Stimulated activated CD4-positive, alpha-beta T cell treated with anti-CD3 and anti-CD28 coated beads, Interleukin-15, amount 100 ng/mL, for 1 hour (primary cell): Measurements from ENCODE around the gene BBS7.

Experiments used
- DNase-seq, 2 donors: peaks; one replicate each; pipeline ENCODE4 v3.0.0-alpha.2; 2020; ENCODE audit warnings: low read depth in 1 of 2, low spot score in 1 of 2

BBS7 gene

GRCh38 chr4:121794505-121795188 lies 75.6 kb downstream of the BBS7 start:
- no peak for DNase-seq

GRCh38 chr4:121792966-121793365 lies 77.3 kb downstream of the BBS7 start:
- no peak for DNase-seq

- no peak for DNase-seq
These were observed 78.8 kb downstream of the BBS7 start for GRCh38 chr4:121791481-121791880.

- DNase-seq, result no peak
These were observed 79.3 kb downstream of the BBS7 start for GRCh38 chr4:121790976-121791375.

GRCh38 chr4:121789960-121790829 lies 80.1 kb downstream of the BBS7 start:
- DNase-seq, result no peak

- no peak for DNase-seq
These were observed 80.8 kb downstream of the BBS7 start for GRCh38 chr4:121789455-121789854.

- DNase-seq, result no peak
These were observed 81.4 kb downstream of the BBS7 start for GRCh38 chr4:121788896-121789295.

GRCh38 chr4:121786221-121786620 lies 84.1 kb downstream of the BBS7 start:
- DNase-seq, result no peak

- DNase-seq, result no peak
These were observed 84.8 kb downstream of the BBS7 start for GRCh38 chr4:121785479-121785878.

- no peak for DNase-seq
These were observed 85.3 kb downstream of the BBS7 start for GRCh38 chr4:121784975-121785374.

GRCh38 chr4:121784401-121784800 lies 85.9 kb downstream of the BBS7 start:
- DNase-seq, result no peak

GRCh38 chr4:121783210-121783609 lies 87.1 kb downstream of the BBS7 start:
- DNase-seq, result no peak

GRCh38 chr4:121778991-121779628 lies 91.2 kb downstream of the BBS7 start:
- no peak for DNase-seq

GRCh38 chr4:121777625-121778024 lies 92.6 kb downstream of the BBS7 start:
- DNase-seq, result no peak

GRCh38 chr4:121776610-121777401 lies 93.5 kb downstream of the BBS7 start:
- DNase-seq, result no peak
